Caco-2 (cell line): ENCODE data around the gene PPT2. TPM values are rescaled to one million over a fixed set of nuclear protein-coding genes. Genes with fewer than 3 reads are reported as not detected.
"Not testable (repeated sequence)": the region's sequence is repeated elsewhere in the genome, so short reads cannot be mapped to it uniquely, and the experiment has no call there.

Source experiments
- BruUV-seq: library from RNA; stranded (reverse); fragments of 400-500 nt; replicated peaks from 2 replicates; lab custom pipeline; 2021; lab: Mats Ljungman, UMichigan
- CTCF ChIA-PET: fragments of 300-600 bp; sonication (Branson Sonifier 250); formaldehyde crosslinking; loops from one replicate; lab custom pipeline; 2022; ENCODE audit warnings: antibody characterized with exemption; lab: Charles Lee
- POLR2A ChIA-PET: fragments of 300-600 bp; sonication (Branson Sonifier 250); formaldehyde crosslinking; loops from one replicate; lab custom pipeline; 2022; ENCODE audit warnings: antibody characterized with exemption; lab: Charles Lee
- DNase-seq, 2 experiments: peaks; one replicate each; pipeline versions ENCODE4 v3.0.0 to v3.0.0-alpha.2; 2020 to 2022
- H3K27me3 ChIP-seq: replicated peaks from 2 replicates; pipeline ENCODE4 v1.6.0; 2011; ENCODE audit warnings: low read length; ENCODE audit not compliant: control insufficient read depth, insufficient read depth
- H3K36me3 ChIP-seq: 2 replicates; pipeline ENCODE4 v1.5.1; 2011; ENCODE audit warnings: low read length; ENCODE audit not compliant: control insufficient read depth, insufficient read depth
- H3K4me1 ChIP-seq: fragments of 250-450 bp; sonication (Bioruptor Pico); 2 replicates; pipeline ENCODE4 v1.5.1; 2020; ENCODE audit warnings: mild to moderate bottlenecking
- H3K4me3 ChIP-seq: 2 replicates; pipeline ENCODE4 v1.5.1; 2011; ENCODE audit warnings: low read depth, mild to moderate bottlenecking, control low read depth, low read length
- H3K9me3 ChIP-seq: fragments of 250-450 bp; sonication (Bioruptor Pico); 2 replicates; pipeline ENCODE4 v1.5.1; 2020; ENCODE audit warnings: mild to moderate bottlenecking, moderate library complexity
- H3K27ac Mint-ChIP-seq: one replicate; pipeline ENCODE4 v1.8.0; 2022; ENCODE audit warnings: mixed read lengths; ENCODE audit not compliant: unreplicated experiment
- H3K27me3 Mint-ChIP-seq: one replicate; pipeline ENCODE4 v1.8.0; 2022; ENCODE audit warnings: mixed read lengths; ENCODE audit not compliant: insufficient read depth, unreplicated experiment
- H3K36me3 Mint-ChIP-seq: one replicate; pipeline ENCODE4 v1.8.0; 2022; ENCODE audit warnings: mild to moderate bottlenecking, mixed read lengths; ENCODE audit not compliant: insufficient read depth, unreplicated experiment
- H3K4me1 Mint-ChIP-seq: one replicate; pipeline ENCODE4 v1.8.0; 2022; ENCODE audit warnings: low read depth, mixed read lengths; ENCODE audit not compliant: unreplicated experiment
- H3K4me3 Mint-ChIP-seq: one replicate; pipeline ENCODE4 v1.8.0; 2022; ENCODE audit warnings: mild to moderate bottlenecking, moderate library complexity, mixed read lengths; ENCODE audit not compliant: unreplicated experiment
- H3K9me3 Mint-ChIP-seq: one replicate; pipeline ENCODE4 v1.8.0; 2022; ENCODE audit warnings: mixed read lengths; ENCODE audit not compliant: unreplicated experiment
- intact Hi-C: fragments of 100-400 bp; cut with micrococcal nuclease; formaldehyde crosslinking; loops from one replicate; pipeline ENCODE4 v1.10.0; 2022; ENCODE audit not compliant: unreplicated experiment
- total RNA-seq: library from RNA; stranded (reverse); gene quantifications from 2 replicates; pipeline ENCODE4 v1.2.3, GENCODE V29; 2022
- TF ChIP-seq, protein P1 (sequence below), 2 experiments: fragments of 200-600 bp in 1 of 2; IDR thresholded peaks; 1 replicate in 1 of 2; 2 replicates in 1 of 2; pipeline versions ENCODE4 v1.5.1 to v1.8.0; 2011 to 2022; ENCODE audit warnings: antibody characterized with exemption in 1 of 2, control low read depth in 1 of 2, inconsistent platforms in 1 of 2, low read depth in 1 of 2, low read length in 1 of 2, mild to moderate bottlenecking in 1 of 2, moderate library complexity in 1 of 2; ENCODE audit not compliant: insufficient read depth in 1 of 2, severe bottlenecking in 1 of 2, unreplicated experiment in 1 of 2

The PPT2 gene
- total RNA-seq, 1 experiment from 2014 or later, result 80.8 TPM

DNA sequence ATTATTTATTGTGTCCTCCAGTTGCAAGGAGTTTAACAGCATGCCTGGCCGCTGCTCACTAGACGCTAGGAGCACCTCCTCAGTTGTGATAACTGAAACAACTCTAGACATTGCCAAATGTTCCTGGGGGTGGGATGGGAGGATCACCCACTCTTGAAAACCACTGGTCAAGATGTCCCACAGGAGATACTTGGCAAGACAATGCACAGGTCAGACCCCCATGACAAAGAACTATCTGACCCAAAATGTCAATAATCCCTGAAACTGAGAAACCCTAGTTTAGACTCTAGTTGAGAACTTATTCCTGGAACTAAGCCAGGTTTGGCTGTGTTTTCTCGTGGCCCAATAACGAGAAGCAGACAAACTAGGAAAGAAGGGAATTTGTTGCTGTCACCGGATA lies 14.4 kb upstream of the PPT2 start:
- no peaks in the 10 kb centered on the region for H3K36me3 ChIP-seq
- Mint-ChIP-seq H3K27ac (no peak overlapping the region), H3K9me3 (no peaks in the 10 kb centered on the region), H3K36me3 (peaks cover 16% of the 10 kb centered on the region), H3K27me3 (no peaks in the 10 kb centered on the region), H3K4me1 (peaks cover 24% of the 10 kb centered on the region), H3K4me3 (no peak overlapping the region)
- POLR2A ChIA-PET, result no interaction called here
- H3K4me3 ChIP-seq, result no peak overlapping the region
- no peak for DNase-seq
- no peaks in the 10 kb centered on the region for H3K9me3 ChIP-seq
- H3K4me1 ChIP-seq, result peaks cover 43% of the 10 kb centered on the region
- BruUV-seq, result no TSS peak
- CTCF ChIA-PET, result no interaction called here
- TF ChIP-seq, protein P1, sequence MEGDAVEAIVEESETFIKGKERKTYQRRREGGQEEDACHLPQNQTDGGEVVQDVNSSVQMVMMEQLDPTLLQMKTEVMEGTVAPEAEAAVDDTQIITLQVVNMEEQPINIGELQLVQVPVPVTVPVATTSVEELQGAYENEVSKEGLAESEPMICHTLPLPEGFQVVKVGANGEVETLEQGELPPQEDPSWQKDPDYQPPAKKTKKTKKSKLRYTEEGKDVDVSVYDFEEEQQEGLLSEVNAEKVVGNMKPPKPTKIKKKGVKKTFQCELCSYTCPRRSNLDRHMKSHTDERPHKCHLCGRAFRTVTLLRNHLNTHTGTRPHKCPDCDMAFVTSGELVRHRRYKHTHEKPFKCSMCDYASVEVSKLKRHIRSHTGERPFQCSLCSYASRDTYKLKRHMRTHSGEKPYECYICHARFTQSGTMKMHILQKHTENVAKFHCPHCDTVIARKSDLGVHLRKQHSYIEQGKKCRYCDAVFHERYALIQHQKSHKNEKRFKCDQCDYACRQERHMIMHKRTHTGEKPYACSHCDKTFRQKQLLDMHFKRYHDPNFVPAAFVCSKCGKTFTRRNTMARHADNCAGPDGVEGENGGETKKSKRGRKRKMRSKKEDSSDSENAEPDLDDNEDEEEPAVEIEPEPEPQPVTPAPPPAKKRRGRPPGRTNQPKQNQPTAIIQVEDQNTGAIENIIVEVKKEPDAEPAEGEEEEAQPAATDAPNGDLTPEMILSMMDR (IDR thresholded peaks at IDR 0.05; ENCODE audit: insufficient read depth in 1 of 2, low read depth in 1 of 2, low read length in 1 of 2, severe bottlenecking in 1 of 2, unreplicated experiment in 1 of 2), result no peak
- H3K27me3 ChIP-seq, result no peaks in the 10 kb centered on the region
- intact Hi-C loops, result no loop called here

DNA sequence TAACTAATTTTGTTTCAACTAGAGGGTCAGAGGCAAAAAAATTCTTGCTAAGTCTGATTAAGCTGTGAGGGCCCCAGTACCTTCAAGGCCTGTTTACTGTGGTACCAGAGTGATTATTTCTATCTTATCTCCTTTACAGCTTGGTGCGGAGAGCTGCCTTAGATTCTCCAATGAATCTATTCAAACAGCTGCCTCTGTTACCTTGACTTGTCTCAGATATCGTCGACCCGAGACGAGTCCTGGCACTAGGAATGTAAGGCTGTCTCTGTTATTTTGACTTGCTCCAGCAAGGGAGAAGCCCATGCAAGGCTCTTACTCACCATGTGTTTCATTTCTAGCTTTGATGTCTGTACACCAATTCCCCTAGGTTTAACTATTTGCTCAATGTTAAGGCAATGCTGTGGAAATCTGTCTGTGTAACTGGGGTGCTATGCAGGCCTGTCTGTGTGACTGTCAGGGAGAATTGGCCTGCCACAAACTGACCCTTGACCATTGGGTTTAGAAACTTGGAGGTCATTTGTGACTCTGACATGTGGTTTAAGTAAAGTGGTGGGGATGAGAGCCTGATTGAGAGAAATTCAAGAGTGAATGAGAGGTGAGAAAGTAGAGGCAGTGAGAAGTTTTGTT lies 13.4 kb upstream of the PPT2 start:
- Histone ChIP-seq H3K4me1 (peaks cover 50% of the 10 kb centered on the region), H3K9me3 (no peaks in the 10 kb centered on the region), H3K36me3 (no peaks in the 10 kb centered on the region), H3K4me3 (no peak overlapping the region), H3K27me3 (no peaks in the 10 kb centered on the region)
- TF ChIP-seq, protein P1 (IDR thresholded peaks at IDR 0.05; ENCODE audit: insufficient read depth in 1 of 2, low read depth in 1 of 2, low read length in 1 of 2, severe bottlenecking in 1 of 2, unreplicated experiment in 1 of 2), result no peak
- peak overlapping the region; percentile 39 for H3K27ac Mint-ChIP-seq
- H3K9me3 Mint-ChIP-seq, result no peaks in the 10 kb centered on the region
- no peaks in the 10 kb centered on the region for H3K27me3 Mint-ChIP-seq
- ChIA-PET POLR2A (interaction anchor here (0.6 kb wide), 1 partner anchor 12 kb away, joined by 8 read pairs; the partner anchor contains the start of gene ATF6B), CTCF (interaction anchor here (0.6 to 1.1 kb wide), 4 partner anchors 13 to 739 kb away, joined by 3 to 8 read pairs (median 4); partner anchors contain the start of gene ATF6B)
- H3K36me3 Mint-ChIP-seq, result peaks cover 16% of the 10 kb centered on the region
- peak in 1 of 2 experiments; percentile 35 for DNase-seq
- no TSS peak for BruUV-seq
- peaks cover 24% of the 10 kb centered on the region for H3K4me1 Mint-ChIP-seq
- intact Hi-C loops, result loop anchor here (1.0 kb wide), 1 partner anchor 14 kb away; the partner anchor contains the start of gene PPT2
- peak overlapping the region; percentile 42 for H3K4me3 Mint-ChIP-seq

DNA sequence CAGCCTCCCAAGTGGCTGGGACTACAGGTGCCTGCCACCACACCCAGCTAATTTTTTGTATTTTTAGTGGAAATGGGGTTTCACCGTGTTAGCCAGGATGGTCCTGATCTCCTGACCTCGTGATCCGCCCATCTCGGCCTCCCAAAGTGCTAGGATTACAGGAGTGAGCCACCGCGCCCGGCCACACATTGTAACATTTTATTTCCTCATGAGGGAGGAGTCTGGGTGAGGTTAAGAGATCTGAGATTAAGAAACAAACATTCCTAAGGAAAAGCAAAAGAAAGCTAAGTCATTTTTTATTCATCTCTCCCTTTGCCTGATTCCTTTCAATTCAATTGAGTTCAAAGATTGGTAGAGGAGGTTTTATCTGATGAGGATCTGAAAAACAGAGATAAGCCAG lies 9.7 kb upstream of the PPT2 start:
- not testable (repeated sequence) for H3K9me3 ChIP-seq, BruUV-seq, H3K9me3 Mint-ChIP-seq, H3K4me3 ChIP-seq, H3K36me3 ChIP-seq, H3K27me3 Mint-ChIP-seq, H3K4me3 Mint-ChIP-seq, DNase-seq, H3K27me3 ChIP-seq
- H3K4me1 ChIP-seq, result peaks cover 74% of the 10 kb centered on the region
- ChIA-PET CTCF (interaction anchor here (0.7 to 1.2 kb wide), 4 partner anchors 8 to 414 kb away, joined by 3 read pairs; partner anchors contain the start of gene FKBPL), POLR2A (interaction anchor here (0.9 to 1.2 kb wide), 2 partner anchors 13 to 14 kb away, joined by 3 to 6 read pairs; partner anchors contain the start of gene FKBPL)
- intact Hi-C loops, result loop anchor here (2.0 kb wide), 1 partner anchor 13 kb away; the partner anchor contains the start of gene FKBPL
- H3K36me3 Mint-ChIP-seq, result peaks cover 16% of the 10 kb centered on the region
- H3K4me1 Mint-ChIP-seq, result peaks cover 41% of the 10 kb centered on the region
- peak overlapping the region; percentile 41 for H3K27ac Mint-ChIP-seq
